ENCODE results near the gene EIF4G2. TPM values are rescaled to one million over a fixed set of nuclear protein-coding genes. Genes with fewer than 3 reads are reported as not detected.

EIF4G2 gene
- total RNA-seq, 1 experiment from 2014 or later: 999 TPM

DNA sequence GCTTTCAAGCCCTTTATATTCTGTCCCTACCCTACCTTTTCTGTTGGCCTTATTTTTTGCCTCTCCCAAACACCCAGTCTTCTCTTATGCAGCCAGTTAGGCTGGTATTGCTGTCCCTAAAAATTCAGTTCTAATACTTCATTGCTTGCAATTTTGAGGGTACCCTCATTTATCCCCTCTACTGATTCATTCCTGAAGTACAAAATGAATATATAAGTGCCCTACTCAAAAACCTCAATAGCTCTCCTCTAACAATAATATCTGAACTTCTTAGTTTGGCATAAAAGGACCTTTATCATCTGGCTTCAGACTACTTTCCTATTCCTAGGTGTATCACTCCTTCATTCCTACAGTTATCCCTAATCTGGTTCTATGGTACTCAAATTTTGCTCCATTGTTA is 5.2 kb upstream of the EIF4G2 start:
- Histone ChIP-seq H3F3A (ENCODE audit: low read length, unreplicated experiment) (no peaks in the 10 kb centered on the region), H3K4me2 (ENCODE audit: low read length) (no peak overlapping the region), H3K27ac (ENCODE audit: low read length) (no peak overlapping the region), H3K79me2 (ENCODE audit: low read length) (peaks cover 28% of the 10 kb centered on the region), H3K9me3 (ENCODE audit: low read length) (no peaks in the 10 kb centered on the region), H2AFZ (ENCODE audit: low read length) (no peak overlapping the region), H4K20me1 (ENCODE audit: low read length) (no peaks in the 10 kb centered on the region), H3K9ac (ENCODE audit: low read length) (no peak overlapping the region), H3K9me2 (replicated peaks; ENCODE audit: low read length) (no peaks in the 10 kb centered on the region), H3K4me1 (ENCODE audit: insufficient read depth, low read length) (peaks cover 45% of the 10 kb centered on the region), H3K36me3 (ENCODE audit: low read depth, low read length) (no peaks in the 10 kb centered on the region), H3K27me3 (ENCODE audit: low read length) (no peaks in the 10 kb centered on the region), H3K4me3 (ENCODE audit: low read length) (no peak overlapping the region)
- ChIA-PET CTCF (no interaction called here), POLR2A (ENCODE audit: unreplicated experiment) (no interaction called here)
- ATAC-seq: no peak
- intact Hi-C loops (cut with micrococcal nuclease): no loop called here
- TF ChIP-seq, protein P1, sequence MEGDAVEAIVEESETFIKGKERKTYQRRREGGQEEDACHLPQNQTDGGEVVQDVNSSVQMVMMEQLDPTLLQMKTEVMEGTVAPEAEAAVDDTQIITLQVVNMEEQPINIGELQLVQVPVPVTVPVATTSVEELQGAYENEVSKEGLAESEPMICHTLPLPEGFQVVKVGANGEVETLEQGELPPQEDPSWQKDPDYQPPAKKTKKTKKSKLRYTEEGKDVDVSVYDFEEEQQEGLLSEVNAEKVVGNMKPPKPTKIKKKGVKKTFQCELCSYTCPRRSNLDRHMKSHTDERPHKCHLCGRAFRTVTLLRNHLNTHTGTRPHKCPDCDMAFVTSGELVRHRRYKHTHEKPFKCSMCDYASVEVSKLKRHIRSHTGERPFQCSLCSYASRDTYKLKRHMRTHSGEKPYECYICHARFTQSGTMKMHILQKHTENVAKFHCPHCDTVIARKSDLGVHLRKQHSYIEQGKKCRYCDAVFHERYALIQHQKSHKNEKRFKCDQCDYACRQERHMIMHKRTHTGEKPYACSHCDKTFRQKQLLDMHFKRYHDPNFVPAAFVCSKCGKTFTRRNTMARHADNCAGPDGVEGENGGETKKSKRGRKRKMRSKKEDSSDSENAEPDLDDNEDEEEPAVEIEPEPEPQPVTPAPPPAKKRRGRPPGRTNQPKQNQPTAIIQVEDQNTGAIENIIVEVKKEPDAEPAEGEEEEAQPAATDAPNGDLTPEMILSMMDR (conservative IDR thresholded peaks at IDR 0.05; ENCODE audit: low read depth, low read length): no peak
- no peak for TF ChIP-seq EZH2phosphoT487 (IDR thresholded peaks at IDR 0.05; ENCODE audit: borderline replicate concordance, low read length)
- TF ChIP-seq EZH2 (IDR thresholded peaks at IDR 0.05; ENCODE audit: low read length, unreplicated experiment): no peak
- no peak for DNase-seq
- no TSS peak for BruUV-seq (replicated peaks)

DNA sequence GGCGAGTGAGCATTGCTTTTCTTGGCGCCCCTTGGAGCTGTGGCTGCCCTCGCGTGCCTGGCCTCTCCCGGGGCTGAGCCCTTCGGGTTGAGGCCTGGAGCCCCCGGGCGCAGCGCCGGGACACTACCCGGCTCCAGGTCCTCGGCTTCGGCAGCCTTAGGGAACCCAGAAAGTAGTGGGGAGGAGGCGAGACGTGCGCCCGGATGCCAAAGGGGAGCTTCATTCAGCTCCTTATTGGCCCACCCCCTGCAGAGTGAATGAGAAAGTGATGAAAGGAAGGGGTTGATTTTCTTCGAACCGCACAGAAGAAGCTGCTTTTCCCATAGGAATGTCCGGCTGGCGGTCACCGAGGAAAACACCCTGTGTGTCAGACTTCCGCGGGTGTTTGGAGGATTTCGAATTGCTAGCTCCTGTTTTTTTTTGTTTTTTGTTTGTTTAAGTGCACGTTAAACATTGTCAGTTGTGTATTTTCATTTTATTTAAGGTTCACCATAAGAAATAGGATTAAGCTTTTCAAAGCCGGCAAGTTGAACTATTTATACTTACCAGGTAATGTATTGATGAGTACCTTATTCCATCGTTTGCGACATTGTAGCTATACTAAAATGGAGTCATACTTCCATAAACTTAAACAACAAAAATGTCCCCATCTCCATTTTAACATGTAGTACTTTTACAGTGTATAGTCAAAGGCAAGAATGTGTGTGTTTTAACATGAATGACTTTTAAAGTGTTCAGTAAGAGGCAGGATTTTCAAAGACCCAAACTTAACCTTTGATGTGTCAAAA is 841 bp upstream of the EIF4G2 start:
- DNase-seq (peak; percentile 63), ATAC-seq (peak; percentile 27)
- Histone ChIP-seq H3K4me2 (ENCODE audit: low read length) (peak overlapping the region; percentile 99), H3K9me2 (replicated peaks; ENCODE audit: low read length) (no peaks in the 10 kb centered on the region), H3K79me2 (ENCODE audit: low read length) (peaks cover 70% of the 10 kb centered on the region), H3K36me3 (ENCODE audit: low read depth, low read length) (peaks cover 31% of the 10 kb centered on the region), H3K4me1 (ENCODE audit: insufficient read depth, low read length) (peaks cover 42% of the 10 kb centered on the region), H3K4me3 (ENCODE audit: low read length) (peak overlapping the region; percentile 92), H3K27me3 (ENCODE audit: low read length) (no peaks in the 10 kb centered on the region), H3F3A (ENCODE audit: low read length, unreplicated experiment) (peaks cover under 1% of the 10 kb centered on the region), H4K20me1 (ENCODE audit: low read length) (peaks cover 35% of the 10 kb centered on the region), H2AFZ (ENCODE audit: low read length) (peak overlapping the region; percentile 66), H3K9ac (ENCODE audit: low read length) (peak overlapping the region; percentile 97), H3K27ac (ENCODE audit: low read length) (peak overlapping the region; percentile 95), H3K9me3 (ENCODE audit: low read length) (no peaks in the 10 kb centered on the region)
- POLR2A ChIA-PET (ENCODE audit: unreplicated experiment): interaction anchor here (0.5 to 3.0 kb wide), 30 partner anchors 9 to 1477 kb away, joined by 3 to 73 read pairs (median 5); partner anchors contain the start of genes GALNT18 and ZBED5
- BruUV-seq (replicated peaks): TSS peak; percentile 81
- no peak for TF ChIP-seq EZH2phosphoT487 (IDR thresholded peaks at IDR 0.05; ENCODE audit: borderline replicate concordance, low read length)
- TF ChIP-seq, protein P1 (conservative IDR thresholded peaks at IDR 0.05; ENCODE audit: low read depth, low read length): no peak
- TF ChIP-seq EZH2 (IDR thresholded peaks at IDR 0.05; ENCODE audit: low read length, unreplicated experiment): no peak
- CTCF ChIA-PET: interaction anchor here (0.6 to 1.9 kb wide), 7 partner anchors 9 to 124 kb away, joined by 3 to 9 read pairs (median 4); no protein-coding TSS in a partner anchor
- intact Hi-C loops (cut with micrococcal nuclease): loop anchor here (1.0 to 2.0 kb wide), 3 partner anchors 49 to 121 kb away; partner anchors contain the start of gene ZBED5

DNA sequence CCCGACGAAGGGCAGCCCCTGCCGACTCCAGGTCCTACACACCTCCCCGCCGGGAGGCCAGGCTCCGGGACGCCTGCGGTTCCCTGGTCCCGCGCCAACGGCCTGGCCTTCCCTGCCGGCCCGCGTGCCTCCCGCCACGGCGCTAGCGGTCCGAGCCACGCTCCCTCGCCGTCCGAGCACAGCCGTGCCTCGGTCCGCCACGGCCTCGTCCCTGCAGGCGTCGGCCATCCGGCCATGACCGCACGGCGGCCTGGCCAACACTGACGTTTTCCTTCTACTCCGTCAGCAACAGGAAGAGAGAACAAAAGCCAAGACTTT is 532 bp downstream of the EIF4G2 start:
- peak overlapping the region; percentile 92 for H3K4me3 ChIP-seq (ENCODE audit: low read length)
- no peaks in the 10 kb centered on the region for H3K9me2 ChIP-seq (replicated peaks; ENCODE audit: low read length)
- peaks cover 47% of the 10 kb centered on the region for H3K4me1 ChIP-seq (ENCODE audit: insufficient read depth, low read length)
- DNase-seq (no peak), ATAC-seq (no peak; the same call in 1 of the 2 replicates)
- H3K9ac ChIP-seq (ENCODE audit: low read length): peak overlapping the region; percentile 97
- peak overlapping the region; percentile 92 for H3K4me2 ChIP-seq (ENCODE audit: low read length)
- H3K79me2 ChIP-seq (ENCODE audit: low read length): peaks cover 84% of the 10 kb centered on the region
- intact Hi-C loops (cut with micrococcal nuclease): loop anchor here (2.0 kb wide), 1 partner anchor 123 kb away; no protein-coding TSS in a partner anchor
- H4K20me1 ChIP-seq (ENCODE audit: low read length): peaks cover 49% of the 10 kb centered on the region
- peaks cover 14% of the 10 kb centered on the region for H3F3A ChIP-seq (ENCODE audit: low read length, unreplicated experiment)
- TF ChIP-seq, protein P1 (conservative IDR thresholded peaks at IDR 0.05; ENCODE audit: low read depth, low read length): no peak
- TF ChIP-seq EZH2 (IDR thresholded peaks at IDR 0.05; ENCODE audit: low read length, unreplicated experiment): no peak
- no peak for TF ChIP-seq EZH2phosphoT487 (IDR thresholded peaks at IDR 0.05; ENCODE audit: borderline replicate concordance, low read length)
- peaks cover 44% of the 10 kb centered on the region for H3K36me3 ChIP-seq (ENCODE audit: low read depth, low read length)
- BruUV-seq (replicated peaks): no TSS peak
- H3K27me3 ChIP-seq (ENCODE audit: low read length): no peaks in the 10 kb centered on the region
- H3K27ac ChIP-seq (ENCODE audit: low read length): peak overlapping the region; percentile 95
- ChIA-PET CTCF (interaction anchor here (1.7 kb wide), 1 partner anchor 15 kb away, joined by 9 read pairs; no protein-coding TSS in a partner anchor), POLR2A (ENCODE audit: unreplicated experiment) (interaction anchor here (0.6 to 3.0 kb wide), 16 partner anchors 11 to 1938 kb away, joined by 3 to 73 read pairs (median 8); partner anchors contain the start of gene ZBED5)
- no peak overlapping the region for H2AFZ ChIP-seq (ENCODE audit: low read length)
- H3K9me3 ChIP-seq (ENCODE audit: low read length): no peaks in the 10 kb centered on the region

All from PC-3 (cell line).